ENCODE measurements around the gene CABLES1.

Gene CABLES1

GRCh38 chr18:23189768-23190661 lies 54.7 kb downstream of the CABLES1 start:
- no peak overlapping the region for H3K4me3 ChIP-seq (ENCODE audit: low read depth, low read length)
- TF ChIP-seq, protein P1, sequence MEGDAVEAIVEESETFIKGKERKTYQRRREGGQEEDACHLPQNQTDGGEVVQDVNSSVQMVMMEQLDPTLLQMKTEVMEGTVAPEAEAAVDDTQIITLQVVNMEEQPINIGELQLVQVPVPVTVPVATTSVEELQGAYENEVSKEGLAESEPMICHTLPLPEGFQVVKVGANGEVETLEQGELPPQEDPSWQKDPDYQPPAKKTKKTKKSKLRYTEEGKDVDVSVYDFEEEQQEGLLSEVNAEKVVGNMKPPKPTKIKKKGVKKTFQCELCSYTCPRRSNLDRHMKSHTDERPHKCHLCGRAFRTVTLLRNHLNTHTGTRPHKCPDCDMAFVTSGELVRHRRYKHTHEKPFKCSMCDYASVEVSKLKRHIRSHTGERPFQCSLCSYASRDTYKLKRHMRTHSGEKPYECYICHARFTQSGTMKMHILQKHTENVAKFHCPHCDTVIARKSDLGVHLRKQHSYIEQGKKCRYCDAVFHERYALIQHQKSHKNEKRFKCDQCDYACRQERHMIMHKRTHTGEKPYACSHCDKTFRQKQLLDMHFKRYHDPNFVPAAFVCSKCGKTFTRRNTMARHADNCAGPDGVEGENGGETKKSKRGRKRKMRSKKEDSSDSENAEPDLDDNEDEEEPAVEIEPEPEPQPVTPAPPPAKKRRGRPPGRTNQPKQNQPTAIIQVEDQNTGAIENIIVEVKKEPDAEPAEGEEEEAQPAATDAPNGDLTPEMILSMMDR (IDR thresholded peaks at IDR 0.05; ENCODE audit: low read depth, low read length) = no peak

DNA sequence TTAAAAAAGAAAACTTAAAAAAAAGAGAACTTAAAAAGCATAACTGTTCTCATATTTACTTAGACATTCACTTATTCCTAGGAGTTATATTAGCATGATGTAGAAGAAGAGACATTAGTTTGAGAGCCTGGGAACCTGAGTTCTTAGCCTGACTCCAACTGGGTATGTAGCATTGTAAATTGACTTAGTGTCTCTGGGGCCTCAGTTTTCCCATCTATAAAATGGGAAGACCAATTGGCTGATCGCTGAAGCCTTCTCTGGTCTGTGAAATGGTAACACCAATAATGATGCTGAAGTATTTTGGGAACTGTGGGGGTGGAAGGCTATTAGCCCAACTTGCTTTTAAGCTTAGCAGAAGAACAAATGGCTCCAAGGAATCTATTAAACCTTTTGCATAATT lies 55.9 kb downstream of the CABLES1 start:
- TF ChIP-seq, protein P1 (IDR thresholded peaks at IDR 0.05; ENCODE audit: low read depth, low read length) = no peak
- H3K4me3 ChIP-seq (ENCODE audit: low read depth, low read length) = no peak overlapping the region

- H3K4me3 ChIP-seq (ENCODE audit: low read depth, low read length) = no peak overlapping the region
- TF ChIP-seq, protein P1 (IDR thresholded peaks at IDR 0.05; ENCODE audit: low read depth, low read length) = no peak
Observed at GRCh38 chr18:23193742-23194141, 58.5 kb downstream of the CABLES1 start.

- TF ChIP-seq, protein P1 (IDR thresholded peaks at IDR 0.05; ENCODE audit: low read depth, low read length) = no peak
- H3K4me3 ChIP-seq (ENCODE audit: low read depth, low read length) = no peak overlapping the region
Observed at GRCh38 chr18:23194155-23194996, 59.1 kb downstream of the CABLES1 start.

DNA sequence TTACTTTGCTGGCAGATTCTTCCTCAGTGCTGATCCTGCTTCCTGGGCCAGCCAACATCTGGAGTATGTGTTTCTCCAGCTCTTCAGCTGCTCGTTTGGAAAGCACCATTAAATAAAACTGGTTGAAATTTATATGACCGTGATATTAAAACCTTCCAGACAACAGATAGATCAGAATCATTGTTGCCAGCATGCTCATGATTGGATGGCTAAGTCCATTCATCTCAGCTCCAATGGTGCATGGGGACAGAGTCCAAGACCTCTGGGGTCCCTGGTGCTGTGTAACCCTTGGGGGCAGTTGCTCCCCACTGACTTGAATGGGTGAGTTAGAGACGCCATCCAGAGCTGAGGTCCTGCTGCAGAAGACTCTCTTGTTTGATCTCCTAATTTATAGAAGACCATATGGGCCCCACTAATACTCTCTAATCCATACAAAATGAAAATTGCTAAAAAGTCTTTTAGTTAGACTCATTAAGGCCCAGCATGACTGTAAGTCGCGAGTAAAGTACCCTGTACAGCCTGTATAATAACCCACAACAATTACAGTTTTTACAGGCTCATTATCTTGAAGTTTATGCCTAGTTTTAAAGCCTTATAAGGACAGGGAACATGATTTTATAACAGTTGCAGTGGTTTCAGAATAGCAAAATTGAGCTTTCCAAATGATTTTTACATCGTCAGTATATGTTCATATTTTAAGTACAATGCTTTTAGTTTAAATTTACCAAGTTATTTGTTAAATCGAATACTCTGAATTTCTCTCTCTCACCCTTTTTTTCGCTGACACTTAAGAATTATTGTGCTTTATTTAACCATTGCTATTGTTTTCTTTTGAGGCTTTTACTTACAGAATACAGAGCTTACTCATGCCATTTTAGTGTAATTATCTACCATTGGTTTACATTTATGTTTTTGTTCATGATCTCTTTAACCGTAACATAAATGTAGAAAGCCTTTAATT lies 60.0 kb downstream of the CABLES1 start:
- no peak overlapping the region for H3K4me3 ChIP-seq (ENCODE audit: low read depth, low read length)
- TF ChIP-seq, protein P1 (IDR thresholded peaks at IDR 0.05; ENCODE audit: low read depth, low read length) = no peak

DNA sequence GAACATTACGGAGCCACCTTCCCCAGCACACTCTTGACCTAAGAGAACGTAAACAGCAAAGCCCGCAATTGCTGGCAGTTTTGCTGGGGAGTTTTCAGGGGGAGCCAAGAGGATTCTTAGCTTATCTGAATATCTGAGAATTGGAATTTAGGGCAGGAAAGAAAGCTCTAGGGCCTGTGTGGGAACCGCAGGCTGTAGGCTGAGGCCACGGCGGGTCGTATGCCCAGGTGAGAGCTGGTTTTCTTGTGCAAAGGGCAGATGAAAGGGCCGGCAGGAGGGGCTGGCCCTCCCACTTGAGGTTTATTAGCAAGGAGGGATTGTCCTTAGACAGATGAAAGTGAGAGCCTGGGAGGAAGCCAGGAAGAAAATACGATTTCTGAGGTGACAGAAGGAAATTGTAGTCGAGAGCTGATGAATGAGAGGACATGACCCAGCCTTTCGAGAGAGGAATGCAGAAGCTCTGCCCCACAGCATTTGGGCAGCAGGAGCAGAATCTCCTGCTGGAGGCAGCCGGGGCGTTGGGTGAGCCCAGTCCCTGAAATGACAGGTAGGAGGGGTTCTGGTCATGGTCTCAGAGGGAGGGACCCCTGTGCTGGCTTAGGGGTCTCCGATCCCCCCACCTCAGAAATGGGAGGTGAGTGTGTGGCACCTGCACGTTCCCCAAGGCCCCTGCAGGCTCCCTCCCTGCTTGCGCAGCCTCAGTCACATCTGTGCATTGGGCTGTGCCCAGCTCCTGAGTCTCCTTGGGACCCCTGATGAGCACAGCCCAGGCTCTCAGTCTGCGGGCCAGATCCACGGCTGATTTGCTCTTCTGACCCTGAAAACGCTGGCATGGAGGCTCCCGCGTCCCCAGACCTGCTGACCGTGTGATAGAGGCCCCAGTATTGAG lies 61.1 kb downstream of the CABLES1 start:
- TF ChIP-seq, protein P1 (IDR thresholded peaks at IDR 0.05; ENCODE audit: low read depth, low read length) = no peak
- H3K4me3 ChIP-seq (ENCODE audit: low read depth, low read length) = no peak overlapping the region

Measured in WI38 (cell line).